Measurements from ENCODE around the gene GPR52. TPM values are rescaled to one million over a fixed set of nuclear protein-coding genes. Genes with fewer than 3 reads are reported as not detected.

The GPR52 gene
- total RNA-seq, 4 donors from 2014 or later = 0.25 to 2.0 (median 0.53) TPM

DNA sequence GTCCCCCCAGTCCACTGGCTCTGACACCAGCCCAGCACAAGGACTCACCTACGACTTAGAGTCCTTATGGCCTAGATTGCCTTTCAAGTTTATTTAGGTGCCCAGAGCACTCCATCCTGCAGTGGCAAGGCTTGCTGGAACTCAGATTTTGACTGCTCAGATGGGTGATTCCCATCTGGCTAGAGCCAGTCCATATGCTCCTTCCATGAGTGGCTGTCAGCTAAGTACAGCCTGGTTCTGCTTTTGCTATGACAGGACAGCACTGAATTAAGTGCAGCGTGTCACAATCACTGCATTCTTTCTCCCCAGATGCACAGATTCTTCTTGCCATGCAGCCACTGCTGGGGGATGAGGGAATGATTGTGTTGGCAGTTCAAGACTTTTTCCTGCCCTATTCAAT lies 43.8 kb downstream of the GPR52 start:
- intact Hi-C loops (cut with DNase I; ENCODE audit: low total_unique reads) = no loop called here
- WGBS, 2 donors = 81 to 96% methylated on average over 2 of the region's 2 CpGs
- no peak for DNase-seq (ENCODE audit: low spot score in 2 of 2)
- TF ChIP-seq, protein P1, sequence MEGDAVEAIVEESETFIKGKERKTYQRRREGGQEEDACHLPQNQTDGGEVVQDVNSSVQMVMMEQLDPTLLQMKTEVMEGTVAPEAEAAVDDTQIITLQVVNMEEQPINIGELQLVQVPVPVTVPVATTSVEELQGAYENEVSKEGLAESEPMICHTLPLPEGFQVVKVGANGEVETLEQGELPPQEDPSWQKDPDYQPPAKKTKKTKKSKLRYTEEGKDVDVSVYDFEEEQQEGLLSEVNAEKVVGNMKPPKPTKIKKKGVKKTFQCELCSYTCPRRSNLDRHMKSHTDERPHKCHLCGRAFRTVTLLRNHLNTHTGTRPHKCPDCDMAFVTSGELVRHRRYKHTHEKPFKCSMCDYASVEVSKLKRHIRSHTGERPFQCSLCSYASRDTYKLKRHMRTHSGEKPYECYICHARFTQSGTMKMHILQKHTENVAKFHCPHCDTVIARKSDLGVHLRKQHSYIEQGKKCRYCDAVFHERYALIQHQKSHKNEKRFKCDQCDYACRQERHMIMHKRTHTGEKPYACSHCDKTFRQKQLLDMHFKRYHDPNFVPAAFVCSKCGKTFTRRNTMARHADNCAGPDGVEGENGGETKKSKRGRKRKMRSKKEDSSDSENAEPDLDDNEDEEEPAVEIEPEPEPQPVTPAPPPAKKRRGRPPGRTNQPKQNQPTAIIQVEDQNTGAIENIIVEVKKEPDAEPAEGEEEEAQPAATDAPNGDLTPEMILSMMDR (IDR thresholded peaks at IDR 0.05) = no peak
- H3K4me3 ChIP-seq (ENCODE audit: low read depth, poor library complexity, severe bottlenecking) = no peak overlapping the region

DNA sequence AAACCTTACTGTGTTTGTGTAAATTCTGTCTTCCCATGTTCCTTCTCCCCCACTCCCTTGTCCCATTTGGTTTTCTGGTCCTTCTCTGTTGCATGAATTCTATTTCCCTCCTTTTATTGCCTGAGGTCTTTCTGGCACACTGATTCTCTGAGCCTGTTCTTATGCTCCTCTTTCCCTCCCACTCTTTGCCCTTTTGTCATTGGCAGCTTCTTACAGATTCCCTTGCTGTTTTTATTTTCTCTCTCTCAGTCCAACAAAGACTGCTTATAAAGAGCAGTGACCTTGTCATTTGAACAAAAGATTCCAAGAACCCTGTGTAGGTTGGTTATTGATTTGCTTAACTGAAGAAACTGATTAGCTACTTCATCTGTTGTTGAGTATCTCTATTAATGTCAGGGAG lies 49.7 kb downstream of the GPR52 start:
- no peak for DNase-seq (ENCODE audit: low spot score in 2 of 2)
- H3K4me3 ChIP-seq (ENCODE audit: low read depth, poor library complexity, severe bottlenecking) = no peak overlapping the region
- TF ChIP-seq POLR2A (IDR thresholded peaks at IDR 0.05) = no peak
- TF ChIP-seq, protein P1 (IDR thresholded peaks at IDR 0.05) = no peak
- intact Hi-C loops (cut with DNase I; ENCODE audit: low total_unique reads) = no loop called here
